HL-60 (cell line): ENCODE data around the gene NAALADL2.

Experiments
- DNase-seq, 2 experiments: peaks; one replicate each; pipeline ENCODE4 v3.0.0-alpha.2; 2010 to 2020; ENCODE audit warnings: low read depth in 1 of 2, low spot score in 1 of 2
- H3K27ac ChIP-seq: fragments of 250-450 bp; sonication (Bioruptor Pico); replicated peaks from 2 replicates; pipeline ENCODE4 v1.5.1; 2020; ENCODE audit warnings: mild to moderate bottlenecking, moderate library complexity
- H3K27me3 ChIP-seq: fragments of 250-450 bp; sonication (Bioruptor Pico); 2 replicates; pipeline ENCODE4 v1.5.1; 2021; ENCODE audit warnings: mild to moderate bottlenecking, moderate library complexity; ENCODE audit not compliant: insufficient read depth, poor library complexity, severe bottlenecking
- H3K4me3 ChIP-seq: replicated peaks from 2 replicates; pipeline ENCODE4 v1.5.1; 2011; ENCODE audit warnings: mild to moderate bottlenecking, control low read depth, low read length; ENCODE audit not compliant: insufficient read depth
- CTCF ChIP-seq: IDR thresholded peaks from one replicate; pipeline ENCODE4 v1.5.1; 2011; ENCODE audit warnings: low read length, control low read depth, inconsistent platforms; ENCODE audit not compliant: insufficient read depth
- GABPA ChIP-seq: IDR thresholded peaks from 2 replicates; pipeline ENCODE4 v1.6.1; 2012; ENCODE audit warnings: low read depth
- POLR2AphosphoS5 ChIP-seq: IDR thresholded peaks from 2 replicates; pipeline ENCODE4 v1.6.1; 2012; ENCODE audit warnings: low read depth
- REST ChIP-seq: IDR thresholded peaks from 2 replicates; pipeline ENCODE4 v1.6.1; 2012; ENCODE audit warnings: low read depth; ENCODE audit not compliant: insufficient replicate concordance
- SPI1 ChIP-seq: IDR thresholded peaks from 2 replicates; pipeline ENCODE4 v1.6.1; 2012; ENCODE audit warnings: low read depth, mild to moderate bottlenecking, borderline replicate concordance

The NAALADL2 gene

DNA sequence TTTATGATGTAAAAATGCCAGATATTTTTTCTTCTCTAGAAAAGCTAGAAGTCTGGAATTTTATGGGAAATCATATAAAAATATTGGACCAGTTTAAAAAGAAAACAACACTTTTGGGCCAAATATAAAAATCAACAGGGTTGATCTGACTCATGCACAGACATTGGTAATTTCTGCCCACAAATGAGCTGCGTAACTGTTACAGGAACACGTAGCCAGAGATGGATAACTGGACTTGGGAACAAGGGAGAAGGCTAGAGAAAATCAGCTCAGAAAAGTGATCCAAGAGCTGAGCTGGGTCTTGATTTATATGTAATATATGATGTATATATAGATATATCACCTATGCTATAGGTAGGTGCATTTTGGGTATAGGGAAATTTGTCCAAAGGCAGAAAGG lies 36.8 kb upstream of the NAALADL2 start:
- TF ChIP-seq POLR2AphosphoS5 (no peak), GABPA (no peak), REST (no peak)
- Histone ChIP-seq H3K27me3 (no peaks in the 10 kb centered on the region), H3K27ac (no peak overlapping the region), H3K4me3 (no peak overlapping the region)
- DNase-seq = no peak

DNA sequence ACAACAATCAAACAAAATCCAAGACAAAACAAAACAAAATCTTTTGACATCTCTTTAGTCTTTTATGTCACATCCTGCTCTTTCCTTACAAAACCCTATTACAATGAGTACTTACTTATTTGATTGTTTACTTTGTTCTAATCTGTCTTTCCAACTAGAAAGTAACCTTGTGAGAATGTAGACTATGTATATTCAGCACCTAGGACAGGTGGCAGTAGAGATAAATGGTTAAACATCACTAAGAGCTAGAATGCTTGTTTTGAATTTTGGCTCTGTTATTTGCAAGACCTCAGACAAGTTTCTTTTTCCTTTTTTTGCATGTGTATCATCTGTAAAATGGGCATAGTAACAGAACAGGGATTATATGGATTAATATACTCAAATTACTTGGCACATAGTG lies 33.1 kb upstream of the NAALADL2 start:
- TF ChIP-seq REST (peak; percentile 65), POLR2AphosphoS5 (no peak)
- DNase-seq = no peak
- no peak overlapping the region for H3K4me3 ChIP-seq

GRCh38 chr3:174844746-174845145 lies 14.4 kb upstream of the NAALADL2 start:
- TF ChIP-seq POLR2AphosphoS5 = no peak
- TF ChIP-seq GABPA = no peak
- TF ChIP-seq CTCF = no peak
- TF ChIP-seq SPI1 = no peak
- no peak for TF ChIP-seq REST
- DNase-seq = no peak
- no peak overlapping the region for H3K27ac ChIP-seq
- H3K4me3 ChIP-seq = no peak overlapping the region
- no peaks in the 10 kb centered on the region for H3K27me3 ChIP-seq

More for the DNA sequence above, 33.1 kb upstream of the NAALADL2 start:
- Histone ChIP-seq H3K27ac (no peak overlapping the region), H3K27me3 (no peaks in the 10 kb centered on the region)

DNA sequence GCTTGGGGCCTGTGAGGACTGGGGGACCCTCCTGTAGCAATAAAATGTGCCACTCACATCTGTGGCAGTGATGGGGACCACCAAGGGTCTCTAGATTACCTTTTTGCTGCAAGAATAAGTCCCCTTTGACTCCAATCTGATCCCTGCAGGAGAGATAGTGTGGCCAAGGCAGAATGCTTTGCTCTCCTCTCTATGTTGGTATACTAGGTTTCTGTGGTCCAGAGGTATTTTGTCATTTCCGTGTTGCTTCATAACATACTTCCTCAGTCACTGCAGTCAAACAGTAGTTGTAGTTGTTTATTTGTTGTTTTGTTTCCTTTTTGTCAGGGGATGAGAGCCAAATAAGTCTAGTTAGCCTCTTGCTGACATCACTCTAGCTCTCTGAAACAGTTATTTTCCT lies 13.1 kb upstream of the NAALADL2 start:
- Histone ChIP-seq H3K27ac (no peak overlapping the region), H3K4me3 (no peak overlapping the region), H3K27me3 (no peaks in the 10 kb centered on the region)
- peak in 1 of 2 experiments; percentile 63 for DNase-seq
- TF ChIP-seq SPI1 = peak; percentile 50; the same call in 1 of the 2 replicates
- no peak for TF ChIP-seq CTCF
